Inferior parietal cortex (tissue), 1 donor: ENCODE data around the gene PPM1H.
"Not testable (repeated sequence)": the region's sequence is repeated elsewhere in the genome, so short reads cannot be mapped to it uniquely, and the experiment has no call there.

Experiments used
- DNase-seq: peaks from one replicate; pipeline ENCODE4 v3.0.0-alpha.2; 2016; ENCODE audit errors: extremely low spot score

Gene PPM1H

GRCh38 chr12:62834971-62835547 lies 99.9 kb downstream of the PPM1H start:
- no peak for DNase-seq

DNA sequence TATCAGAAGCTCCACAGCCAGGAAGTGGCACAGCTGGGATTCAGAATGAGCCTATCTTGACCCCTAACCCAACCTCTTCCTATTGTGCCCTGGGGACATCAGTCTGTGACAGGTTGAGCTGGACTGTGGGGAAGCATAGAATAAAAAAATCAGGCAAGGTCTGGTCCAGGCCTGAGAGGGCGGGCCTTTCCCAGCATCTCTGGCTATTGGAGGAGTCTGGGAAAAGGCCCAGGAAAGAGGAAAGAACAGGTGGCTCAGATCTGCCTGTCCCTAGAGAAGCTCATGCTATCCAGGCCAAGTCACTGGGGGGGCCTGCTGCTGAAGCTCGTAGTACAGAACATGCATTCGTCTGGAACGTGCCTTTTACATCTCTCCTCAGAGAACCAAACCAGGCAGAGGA lies 100.5 kb downstream of the PPM1H start:
- no peak for DNase-seq

DNA sequence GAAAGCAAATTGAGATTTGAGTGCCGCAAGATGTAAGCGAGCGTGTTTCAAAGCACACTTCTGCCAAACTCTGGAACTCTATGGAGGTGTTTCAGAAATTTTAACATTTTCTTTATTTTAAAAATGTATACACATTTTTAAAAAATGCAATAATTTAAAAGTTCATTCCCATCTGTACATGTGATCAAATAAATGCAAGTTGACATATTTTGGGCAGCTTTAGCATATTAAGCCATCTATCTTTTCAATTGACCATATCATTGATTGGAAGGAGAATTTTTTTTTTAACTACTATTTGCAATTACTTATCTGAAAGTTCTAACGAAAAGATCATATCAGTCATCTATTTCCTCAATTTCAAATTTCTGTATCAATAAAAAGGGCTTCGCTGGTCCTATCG lies 101.3 kb downstream of the PPM1H start:
- no peak for DNase-seq

GRCh38 chr12:62832558-62832957 lies 102.4 kb downstream of the PPM1H start:
- DNase-seq = no peak

DNA sequence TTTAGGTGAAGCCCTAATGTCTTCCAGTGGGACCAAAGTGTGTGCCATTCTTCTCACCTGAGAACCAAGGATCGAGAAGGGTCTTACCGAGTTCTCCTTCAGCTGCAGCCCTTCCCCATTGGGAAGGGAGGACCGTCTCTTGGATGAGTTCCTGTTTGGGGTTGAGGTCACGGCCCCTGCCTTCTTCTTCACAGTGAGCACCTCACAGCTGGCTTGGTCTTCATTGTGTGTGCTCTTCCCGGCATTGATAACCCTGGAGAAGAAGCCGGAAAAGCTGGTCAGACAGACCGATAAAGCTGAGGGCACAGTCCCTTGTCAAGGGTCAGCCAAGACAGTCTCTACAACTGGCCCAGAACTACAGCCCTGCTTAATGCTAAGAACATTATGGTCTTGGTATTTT lies 102.9 kb downstream of the PPM1H start:
- no peak for DNase-seq

DNA sequence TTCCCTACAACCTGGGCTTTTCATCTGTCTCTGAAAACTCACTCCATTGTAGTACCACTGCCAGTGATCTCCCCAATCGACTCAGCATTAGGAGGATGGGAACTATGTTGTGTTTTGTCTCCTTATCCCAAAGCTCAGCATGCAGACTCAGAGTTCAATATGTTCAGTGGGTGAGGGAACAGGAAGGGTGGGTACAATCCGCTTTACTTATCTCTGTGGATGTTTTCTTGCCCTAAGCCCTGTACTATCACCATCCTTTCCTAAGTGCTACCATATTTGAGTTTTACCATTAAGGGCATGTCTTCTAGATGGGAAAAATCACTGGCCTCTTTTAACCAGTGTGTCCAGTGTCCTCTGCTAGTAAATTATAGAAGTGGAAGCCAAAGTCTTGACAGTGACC lies 107.1 kb downstream of the PPM1H start:
- no peak for DNase-seq

- no peak for DNase-seq
These were observed 107.9 kb downstream of the PPM1H start for GRCh38 chr12:62827042-62827441.

DNA sequence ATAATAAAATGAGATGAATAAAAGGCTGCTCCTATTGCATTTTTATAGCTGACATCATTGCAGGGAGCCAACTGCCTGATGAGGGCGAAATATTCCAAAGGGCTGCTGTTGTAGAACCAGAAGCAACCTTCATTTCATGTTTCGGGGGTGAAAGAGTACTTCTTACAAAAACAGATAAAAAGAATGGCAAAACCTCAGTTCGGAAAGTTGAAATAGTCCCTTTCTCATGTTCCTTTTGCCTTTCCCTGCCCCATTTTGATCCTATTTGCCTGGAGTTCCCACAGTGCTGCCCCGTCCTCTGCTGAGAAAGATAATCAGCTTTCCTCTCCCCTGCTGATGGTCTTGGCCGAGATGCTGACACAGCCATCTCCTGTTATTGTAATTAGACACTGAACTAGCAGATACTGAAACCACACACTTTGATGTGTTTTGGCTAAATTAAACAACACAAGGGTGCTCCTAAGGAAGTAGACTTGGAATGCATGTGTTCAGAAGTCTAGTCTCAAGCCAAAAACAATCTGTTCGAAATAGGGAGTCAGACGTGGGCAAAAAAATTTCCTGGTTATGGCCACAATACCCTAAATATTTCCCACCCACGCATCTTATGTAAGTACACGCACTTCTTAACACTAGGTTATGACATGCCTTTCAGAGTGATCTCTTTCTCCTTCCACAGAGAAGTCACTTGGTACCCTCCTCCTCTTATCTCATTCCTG lies 117.2 kb downstream of the PPM1H start:
- peak; percentile 74 for DNase-seq

- no peak for DNase-seq
These were observed 120.7 kb downstream of the PPM1H start for GRCh38 chr12:62814243-62814642.

- DNase-seq = peak; percentile 86
These were observed 121.7 kb downstream of the PPM1H start for GRCh38 chr12:62813031-62813829.

DNA sequence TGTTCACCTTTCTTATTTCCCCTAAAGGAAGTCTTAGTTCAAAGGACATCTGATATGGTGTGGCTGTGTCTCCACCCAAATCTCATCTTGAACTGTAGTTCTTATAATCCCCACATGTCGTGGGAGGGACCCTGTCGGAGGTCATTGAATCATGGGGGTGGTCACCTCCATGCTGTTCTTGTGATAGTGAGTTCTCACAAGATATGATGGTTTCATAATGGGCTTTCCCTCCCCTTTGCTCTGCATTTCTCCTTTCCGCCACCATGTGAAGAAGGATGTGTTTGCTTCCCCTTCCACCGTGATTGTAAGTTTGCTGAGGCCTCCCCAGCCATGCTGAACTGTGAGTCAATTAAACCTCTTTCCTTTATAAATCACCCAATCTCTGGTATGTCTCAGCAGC lies 123.5 kb downstream of the PPM1H start:
- not testable (repeated sequence) for DNase-seq

DNA sequence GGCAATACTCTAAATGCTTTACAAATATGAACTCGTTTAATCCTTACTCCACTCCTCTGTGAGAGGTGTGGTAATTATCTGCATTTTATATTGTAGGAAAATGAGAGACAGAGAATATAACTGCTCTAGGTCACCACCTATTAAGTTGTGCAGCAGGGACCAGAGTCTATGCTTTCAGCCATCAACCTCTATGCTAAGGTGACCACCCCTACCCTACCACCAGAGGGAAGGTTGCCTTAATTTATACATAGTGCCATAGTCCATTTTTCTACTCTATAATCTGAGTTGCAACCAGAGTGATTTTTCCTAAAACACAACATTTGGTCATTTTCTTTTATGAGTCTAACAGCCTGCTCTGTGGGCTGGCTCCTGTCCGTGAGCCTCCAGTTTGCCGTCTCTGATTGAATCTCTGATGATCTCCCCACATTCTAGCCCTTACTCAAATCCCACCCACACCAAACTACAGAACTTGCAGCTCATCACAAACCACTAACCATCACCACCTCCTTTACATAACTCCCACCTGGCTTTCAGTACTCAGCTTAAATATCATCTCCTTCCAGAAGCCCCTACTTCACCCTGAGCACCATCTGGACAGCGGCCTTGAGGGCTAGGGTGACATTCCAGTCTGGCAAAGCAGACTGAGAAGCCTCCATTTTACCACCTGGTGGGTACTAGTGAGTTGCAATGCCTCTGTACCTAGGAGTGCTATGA lies 126.6 kb downstream of the PPM1H start:
- DNase-seq = no peak

- DNase-seq = no peak
These were observed 128.1 kb downstream of the PPM1H start for GRCh38 chr12:62806893-62807292.

- DNase-seq = no peak
These were observed 128.6 kb downstream of the PPM1H start for GRCh38 chr12:62806244-62806836.

DNA sequence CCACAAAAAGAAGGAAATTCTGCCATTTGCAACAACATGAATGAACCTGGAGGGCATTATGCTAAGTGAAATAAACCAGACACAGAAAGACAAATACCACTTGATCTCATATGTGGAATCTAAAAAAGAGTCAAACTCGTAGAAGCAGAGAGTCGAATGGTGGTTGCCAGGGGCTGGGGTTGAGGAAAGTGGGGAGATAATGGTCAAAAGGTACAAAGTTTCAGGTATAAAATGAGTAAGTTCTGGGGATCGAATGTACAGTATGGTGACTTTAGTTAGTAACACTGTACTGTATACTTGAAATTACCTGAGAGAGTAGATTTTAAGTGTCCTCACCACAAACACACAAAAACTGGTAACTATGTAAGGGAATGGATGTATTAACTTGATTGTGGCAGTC lies 129.4 kb downstream of the PPM1H start:
- DNase-seq = no peak

DNA sequence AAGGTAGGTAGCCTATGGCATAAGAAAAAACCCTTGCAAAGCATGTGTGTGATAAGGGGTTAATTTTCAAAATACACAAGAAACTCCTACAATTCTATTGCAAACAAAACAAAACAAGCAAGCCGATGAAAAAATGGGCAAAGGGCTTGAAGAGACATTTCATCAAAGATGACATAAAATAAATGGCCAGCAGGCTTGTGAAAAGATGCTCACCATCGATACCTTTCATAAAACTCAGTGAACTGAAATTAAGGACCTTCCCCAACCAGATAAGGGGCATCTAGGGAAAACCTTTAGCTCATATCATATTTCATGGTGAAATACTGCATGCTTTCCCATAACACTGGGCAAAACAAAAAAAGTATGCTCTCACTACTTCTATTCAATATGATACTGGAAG lies 131.2 kb downstream of the PPM1H start:
- no peak for DNase-seq

- no peak for DNase-seq
These were observed 132.0 kb downstream of the PPM1H start for GRCh38 chr12:62802984-62803383.

- no peak for DNase-seq
These were observed 132.6 kb downstream of the PPM1H start for GRCh38 chr12:62802321-62802720.

- DNase-seq = no peak
These were observed 133.2 kb downstream of the PPM1H start for GRCh38 chr12:62801796-62802195.

DNA sequence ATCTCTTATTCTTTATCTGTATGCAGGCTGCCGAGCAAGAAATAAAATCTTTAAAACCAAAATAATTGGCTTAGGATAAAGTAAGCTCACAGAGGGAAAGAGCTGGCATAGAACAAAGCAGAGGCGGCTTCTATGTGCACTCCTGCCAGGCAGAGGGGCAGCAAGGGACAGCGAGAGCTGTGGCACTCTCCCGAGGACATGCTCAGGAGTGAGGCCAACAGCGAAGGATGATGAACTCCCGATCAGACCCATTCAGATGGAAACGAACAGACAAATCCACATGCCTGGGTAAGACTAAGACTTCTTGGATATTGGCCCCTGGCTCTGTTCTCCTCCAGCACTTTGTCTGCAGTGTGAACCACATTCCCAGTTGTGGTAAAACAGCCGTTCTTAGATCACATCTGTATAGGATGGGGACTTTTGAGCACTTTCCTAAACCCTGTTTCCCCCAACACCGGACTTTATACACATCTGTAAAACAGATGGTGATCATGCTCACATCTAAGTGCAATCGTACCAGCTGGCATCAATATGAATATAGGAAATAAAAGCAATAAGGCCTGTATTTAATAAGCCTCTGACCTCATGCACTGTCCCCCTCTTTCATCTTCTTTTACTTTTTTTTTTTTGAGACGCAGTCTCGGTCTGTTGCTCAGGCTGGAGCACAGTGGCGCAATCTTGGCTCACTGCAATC lies 134.1 kb downstream of the PPM1H start:
- no peak for DNase-seq

DNA sequence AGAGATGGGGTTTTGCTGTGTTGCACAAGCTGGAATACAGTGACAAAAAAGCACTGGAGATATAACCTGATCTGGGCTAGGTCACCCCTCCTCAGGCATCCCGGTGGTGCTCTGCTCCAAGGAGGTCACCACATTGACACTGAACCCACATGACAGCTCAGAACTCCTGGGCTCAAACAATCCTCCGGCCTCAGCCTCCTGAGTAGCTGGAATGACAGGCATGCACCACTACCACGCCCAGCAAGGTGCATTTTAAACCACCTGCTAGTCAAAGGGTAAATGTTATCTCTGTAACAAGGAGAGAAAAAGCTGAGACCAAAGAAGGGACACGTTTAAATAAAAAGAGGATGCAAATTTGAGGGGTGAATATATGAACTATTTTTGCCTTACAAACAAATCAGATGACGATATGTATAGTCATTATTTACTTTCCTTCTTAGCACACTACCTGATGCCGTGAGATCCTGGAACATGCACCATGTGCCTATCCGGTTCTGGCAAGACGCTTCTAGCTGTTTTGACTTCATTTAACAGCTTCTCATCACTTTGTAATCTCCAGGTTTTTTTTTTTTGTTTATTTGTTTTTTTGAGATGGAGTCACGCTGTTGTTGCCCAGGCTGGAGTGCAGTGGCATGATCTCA lies 135.1 kb downstream of the PPM1H start:
- no peak for DNase-seq
